ENCODE measurements around the gene MTHFD2.

DNA sequence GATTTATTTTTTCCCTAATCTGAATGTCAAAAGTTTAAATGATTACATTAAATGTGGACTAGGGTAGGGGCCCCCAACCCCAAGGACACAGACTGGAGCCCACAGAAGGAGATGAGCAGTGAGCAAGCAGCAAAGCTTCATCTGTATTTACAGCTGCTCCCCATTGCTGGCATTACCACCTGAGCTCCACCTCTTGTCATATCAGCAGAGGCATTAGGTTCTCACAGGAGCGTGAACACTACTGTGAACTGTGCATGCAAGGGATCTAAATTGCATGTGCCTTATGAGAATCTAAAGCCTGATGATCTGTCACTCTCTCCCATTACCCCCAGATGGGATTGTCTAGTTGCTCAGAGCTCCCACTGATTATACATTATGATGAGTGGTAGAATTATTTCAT, 23.5 kb upstream of the MTHFD2 start:
- TF ChIP-seq, protein P1, sequence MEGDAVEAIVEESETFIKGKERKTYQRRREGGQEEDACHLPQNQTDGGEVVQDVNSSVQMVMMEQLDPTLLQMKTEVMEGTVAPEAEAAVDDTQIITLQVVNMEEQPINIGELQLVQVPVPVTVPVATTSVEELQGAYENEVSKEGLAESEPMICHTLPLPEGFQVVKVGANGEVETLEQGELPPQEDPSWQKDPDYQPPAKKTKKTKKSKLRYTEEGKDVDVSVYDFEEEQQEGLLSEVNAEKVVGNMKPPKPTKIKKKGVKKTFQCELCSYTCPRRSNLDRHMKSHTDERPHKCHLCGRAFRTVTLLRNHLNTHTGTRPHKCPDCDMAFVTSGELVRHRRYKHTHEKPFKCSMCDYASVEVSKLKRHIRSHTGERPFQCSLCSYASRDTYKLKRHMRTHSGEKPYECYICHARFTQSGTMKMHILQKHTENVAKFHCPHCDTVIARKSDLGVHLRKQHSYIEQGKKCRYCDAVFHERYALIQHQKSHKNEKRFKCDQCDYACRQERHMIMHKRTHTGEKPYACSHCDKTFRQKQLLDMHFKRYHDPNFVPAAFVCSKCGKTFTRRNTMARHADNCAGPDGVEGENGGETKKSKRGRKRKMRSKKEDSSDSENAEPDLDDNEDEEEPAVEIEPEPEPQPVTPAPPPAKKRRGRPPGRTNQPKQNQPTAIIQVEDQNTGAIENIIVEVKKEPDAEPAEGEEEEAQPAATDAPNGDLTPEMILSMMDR (IDR thresholded peaks at IDR 0.05) = no peak
- no peak for TF ChIP-seq POLR2A (IDR thresholded peaks at IDR 0.05)
- TF ChIP-seq POLR2AphosphoS5 (IDR thresholded peaks at IDR 0.05) = no peak
- no peak for TF ChIP-seq EP300 (IDR thresholded peaks at IDR 0.05)

Measured in sigmoid colon (tissue), 4 donors.